Right ventricle myocardium inferior (tissue), 1 donor: ENCODE measurements around the gene TBX15. TPM values are rescaled to one million over a fixed set of nuclear protein-coding genes. Genes with fewer than 3 reads are reported as not detected.
"Not testable (repeated sequence)": the region's sequence is repeated elsewhere in the genome, so short reads cannot be mapped to it uniquely, and the experiment has no call there.

Source experiments
- ATAC-seq: fragments of 200-7000 bp; cut with Tn5 transposase; one replicate; pipeline ENCODE4 v1.9.1; 2020; ENCODE audit warnings: mild to moderate bottlenecking, moderate library complexity
- DNase-seq: peaks from one replicate; pipeline ENCODE4 v3.0.0; 2021; ENCODE audit errors: missing footprints
- intact Hi-C: fragments of 100-400 bp; cut with DNase I; formaldehyde crosslinking; loops from one replicate; pipeline ENCODE4 v1.11.0; 2022
- total RNA-seq: library from RNA; stranded (reverse); fragmentation: NEBNext Ultra II Directional; extraction: Animal tissue kit (Norgen Biotek cat#: 25700); gene quantifications from one replicate; pipeline ENCODE4 v1.2.1, GENCODE V29; 2021
- donor health status: DM: no; HTN: yes; CAD: no; lungs with severe emphysema.

Gene TBX15
- total RNA-seq, 1 donor from 2014 or later, result 0.43 TPM

DNA sequence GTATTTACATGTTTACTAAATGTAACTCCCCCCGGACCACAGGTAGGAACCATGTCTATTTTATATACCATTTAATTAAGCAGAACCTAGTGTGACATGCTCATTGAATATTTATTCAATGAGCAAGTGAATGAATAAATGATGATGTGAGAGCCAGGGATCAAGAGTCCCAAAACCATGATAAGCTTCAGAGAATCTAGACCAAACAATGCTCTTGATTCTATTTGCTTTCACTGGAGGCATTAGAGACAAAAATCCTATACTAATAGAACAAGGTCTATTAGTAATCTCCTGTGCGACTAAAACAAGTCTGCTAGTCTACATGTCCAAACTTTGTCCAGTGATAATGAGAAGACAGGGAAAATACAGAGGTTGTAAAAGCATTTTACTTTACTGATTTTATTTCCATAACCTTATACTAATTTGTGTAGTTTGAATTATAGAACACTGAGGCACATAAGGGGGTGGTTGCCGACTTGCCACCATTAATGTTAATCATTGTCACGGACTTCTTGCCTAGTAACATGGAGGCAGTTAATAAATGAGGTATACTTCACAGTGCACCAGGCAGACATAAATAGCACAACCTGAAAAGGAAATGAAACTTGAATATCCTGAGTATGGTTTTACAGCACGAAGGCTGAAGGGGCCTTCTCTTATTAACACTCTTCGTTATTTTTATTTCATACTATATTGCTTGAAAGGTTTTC lies 69.8 kb downstream of the TBX15 start:
- DNase-seq, result no peak
- intact Hi-C loops, result no loop called here
- no peak for ATAC-seq

DNA sequence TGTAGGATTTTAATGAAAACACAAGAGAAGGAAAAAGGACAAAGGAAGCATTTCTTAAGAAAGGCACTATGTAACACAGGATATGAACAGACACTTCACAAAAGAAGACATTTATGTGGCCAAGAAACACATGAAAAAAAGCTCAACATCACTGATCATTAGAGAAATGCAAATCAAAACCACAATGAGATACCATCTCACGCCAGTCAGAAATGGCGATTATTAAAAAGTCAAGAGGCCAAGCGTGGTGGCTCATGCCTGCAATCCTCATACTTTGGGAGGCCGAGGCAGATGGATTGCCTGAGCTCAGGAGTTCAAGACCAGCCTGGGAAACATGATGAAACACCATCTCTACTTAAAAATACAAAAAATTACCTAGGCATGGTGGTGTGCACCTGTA lies 71.8 kb downstream of the TBX15 start:
- ATAC-seq, intact Hi-C loops, DNase-seq: not testable (repeated sequence)

DNA sequence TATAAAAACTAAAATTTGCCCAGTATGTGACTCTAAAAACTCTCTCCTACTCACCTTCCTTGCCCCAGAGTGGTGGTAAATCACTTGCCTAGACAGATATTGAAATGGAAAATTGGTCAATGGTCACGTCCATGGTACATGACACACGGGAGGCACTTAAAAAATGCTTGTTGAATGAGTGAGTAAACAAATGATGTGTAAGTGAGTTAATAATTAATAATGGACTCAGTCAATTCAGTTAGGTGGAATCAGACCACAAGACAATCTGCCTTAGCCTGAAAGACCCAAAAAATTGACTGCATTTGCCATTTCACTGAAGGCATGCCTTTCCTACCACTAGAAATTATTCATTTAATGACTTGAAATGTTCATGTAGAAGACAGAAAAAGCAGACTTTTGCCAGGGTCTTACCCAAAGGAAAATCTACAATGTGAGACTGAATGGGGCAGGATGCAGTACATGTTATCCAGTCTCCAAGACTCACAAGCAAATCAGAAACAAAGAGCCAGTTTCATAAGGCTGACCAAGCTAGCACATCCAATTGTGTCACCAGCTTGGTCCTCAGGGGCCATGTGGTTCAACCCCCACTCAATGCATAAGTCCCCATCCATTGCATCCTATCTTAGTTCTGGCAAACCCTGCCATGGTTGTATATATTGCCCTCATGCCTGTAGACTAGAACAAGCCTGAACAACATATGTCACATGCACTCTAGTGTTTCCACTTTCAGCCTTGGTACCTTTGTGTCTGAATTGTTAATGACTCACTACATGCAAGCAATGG lies 73.6 kb downstream of the TBX15 start:
- ATAC-seq (no peak), DNase-seq (no peak)
- intact Hi-C loops, result no loop called here

DNA sequence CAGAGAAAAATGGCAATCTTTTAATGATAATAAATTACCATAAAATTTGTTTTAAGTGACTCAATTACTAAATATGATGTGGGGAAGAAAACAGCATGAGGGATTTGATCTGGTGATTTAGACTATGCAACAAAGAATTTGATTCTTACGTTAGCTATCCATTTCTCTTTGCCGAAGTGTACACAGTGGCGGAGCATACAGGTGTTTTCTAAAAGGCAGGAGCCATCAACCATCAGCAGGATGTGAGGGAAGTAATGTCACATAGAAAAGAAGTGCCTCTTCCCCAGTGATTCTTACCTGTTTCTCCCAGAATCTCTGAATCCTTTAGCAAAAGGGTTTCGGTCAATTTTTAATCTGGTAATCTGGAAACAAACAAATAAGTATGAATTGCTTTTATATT lies 74.3 kb downstream of the TBX15 start:
- ATAC-seq (no peak), DNase-seq (no peak)
- intact Hi-C loops, result no loop called here

DNA sequence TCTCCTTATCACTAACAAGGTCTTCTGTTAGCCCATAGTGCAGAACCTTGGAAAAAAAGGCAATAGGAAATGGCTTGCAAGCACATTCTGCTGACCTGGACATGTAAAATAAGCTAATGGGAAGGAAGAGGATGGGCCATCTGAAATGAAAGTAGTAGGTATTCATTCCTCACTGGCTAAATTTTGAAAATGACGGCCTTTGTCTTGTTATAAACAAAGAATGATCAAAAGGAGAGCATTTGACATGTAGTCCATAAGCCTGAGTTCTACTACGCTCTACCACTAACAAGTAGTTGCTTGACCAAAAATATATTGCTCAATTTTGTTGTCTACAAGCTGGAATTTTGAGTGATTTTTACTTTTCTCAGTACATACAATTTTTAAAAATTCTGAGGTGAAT lies 75.6 kb downstream of the TBX15 start:
- no peak for DNase-seq
- ATAC-seq, result no peak
- intact Hi-C loops, result no loop called here

DNA sequence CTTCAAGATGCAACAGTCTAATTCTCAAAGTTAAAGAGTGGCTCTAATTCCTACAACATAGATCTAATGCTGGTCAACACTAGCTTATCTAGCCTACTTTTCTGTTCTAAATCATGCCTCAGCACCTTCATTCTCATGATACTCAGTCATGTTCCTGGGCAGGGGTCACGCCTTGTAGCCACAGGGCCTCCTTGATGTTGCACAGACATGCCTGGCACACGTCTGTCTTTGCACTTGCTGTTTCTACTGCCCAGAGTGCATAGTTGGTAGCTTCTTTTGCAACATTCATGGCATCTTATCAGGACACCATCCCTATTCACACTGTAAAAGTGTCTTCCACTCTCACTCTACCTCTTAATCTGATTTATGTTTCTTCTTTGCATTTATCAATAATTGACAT lies 76.6 kb downstream of the TBX15 start:
- no peak for DNase-seq
- no peak for ATAC-seq
- intact Hi-C loops, result no loop called here

DNA sequence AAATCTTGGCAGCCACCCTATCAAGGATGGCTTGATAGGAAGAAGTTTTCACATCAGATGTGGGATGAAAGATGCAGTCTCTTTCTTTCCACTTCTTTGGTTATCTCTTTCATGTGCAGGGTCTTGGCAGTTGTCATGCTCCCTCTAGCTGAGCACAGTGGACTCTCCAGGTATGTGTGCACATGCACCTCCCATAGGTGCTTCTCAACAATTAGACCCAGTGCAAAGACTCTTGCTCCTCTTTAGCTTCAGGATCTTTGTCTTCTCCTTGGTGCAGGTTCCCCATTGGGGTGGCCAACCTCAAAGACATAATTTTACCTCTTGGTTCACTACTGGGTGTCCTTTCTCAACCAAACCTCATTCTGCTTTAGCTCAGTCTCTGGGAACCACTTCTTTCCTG lies 80.7 kb downstream of the TBX15 start:
- no peak for ATAC-seq
- intact Hi-C loops, result no loop called here
- no peak for DNase-seq

DNA sequence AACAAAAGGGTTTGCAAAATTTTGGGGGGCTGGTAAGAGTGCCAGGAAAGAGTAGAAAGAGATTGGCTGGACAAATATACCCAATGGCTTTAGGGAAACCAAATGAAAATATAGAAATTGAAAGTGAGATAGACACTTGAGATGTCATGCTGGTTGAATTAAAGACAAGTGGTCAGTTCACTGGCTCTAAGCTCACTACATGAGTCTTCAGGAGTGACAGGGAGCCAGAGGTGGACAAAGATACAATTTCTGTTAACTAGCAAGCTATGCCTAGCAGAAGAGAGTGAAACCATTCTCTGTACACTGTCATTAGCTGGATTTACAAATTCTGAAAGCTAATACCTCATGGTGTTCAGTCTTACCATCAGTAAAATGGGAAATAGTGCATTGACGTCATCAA lies 82.5 kb downstream of the TBX15 start:
- DNase-seq (no peak), ATAC-seq (no peak)
- intact Hi-C loops, result no loop called here

DNA sequence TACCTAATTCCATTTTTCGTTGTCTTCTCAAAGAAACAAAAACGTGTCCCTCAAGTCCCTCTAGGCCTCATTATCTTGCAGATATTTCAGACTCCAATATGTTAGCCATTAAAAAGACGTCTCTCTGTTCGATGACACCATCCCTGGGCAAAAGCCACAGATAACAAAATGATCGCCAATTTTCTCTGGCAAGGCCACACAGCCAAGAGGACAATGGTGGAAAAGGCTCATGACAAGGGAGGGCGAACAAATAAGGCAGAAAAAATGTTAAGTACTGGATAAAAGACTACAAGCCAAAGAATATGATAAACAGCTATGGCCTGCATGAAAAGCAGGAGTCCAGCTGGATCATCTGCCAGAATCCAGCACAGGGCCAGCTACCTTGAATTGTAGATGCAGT lies 82.9 kb downstream of the TBX15 start:
- intact Hi-C loops, result no loop called here
- DNase-seq (no peak), ATAC-seq (peak; percentile 65)

DNA sequence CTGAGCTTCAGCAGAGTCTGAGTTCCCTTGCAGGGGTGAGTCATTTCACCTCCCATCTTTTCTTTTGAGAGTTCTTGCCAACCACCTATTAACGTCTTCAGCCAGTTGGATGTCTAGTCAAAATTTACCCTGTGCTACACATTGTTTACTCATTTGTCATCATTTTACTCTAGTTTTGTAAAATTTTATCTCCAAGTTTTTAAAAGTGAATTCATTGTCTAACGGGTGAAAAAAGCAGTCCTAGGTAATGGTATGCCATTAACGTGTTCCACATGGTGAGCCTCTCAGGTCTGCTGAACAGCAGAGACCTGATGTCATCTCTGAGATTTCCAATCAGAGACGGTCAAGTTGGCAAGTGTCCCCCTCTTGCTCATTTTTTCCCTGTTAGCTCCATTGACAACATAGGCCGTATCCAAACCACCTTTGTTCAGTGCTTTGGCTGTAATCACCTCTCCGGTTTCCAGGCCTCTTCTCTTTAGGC lies 85.4 kb downstream of the TBX15 start:
- intact Hi-C loops, result no loop called here
- DNase-seq (no peak), ATAC-seq (no peak)

DNA sequence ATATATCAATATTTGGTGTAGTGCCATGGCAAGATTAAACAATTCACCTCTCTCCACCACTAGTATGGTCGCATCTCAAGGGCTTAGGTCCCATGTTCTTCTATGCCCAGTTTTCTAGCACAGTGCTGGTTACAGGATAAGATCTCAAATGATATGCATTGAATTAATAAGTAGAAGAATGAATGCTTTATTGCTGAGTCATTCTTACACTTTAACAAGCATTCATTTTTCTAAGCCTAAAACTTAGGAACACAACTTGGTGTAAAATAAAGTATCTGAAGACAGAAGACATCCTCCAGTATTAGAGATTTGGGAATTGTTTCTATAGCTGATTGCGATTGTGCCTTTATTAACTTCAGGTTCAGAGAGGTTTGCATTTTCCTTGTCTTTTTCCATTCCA lies 85.8 kb downstream of the TBX15 start:
- no peak for ATAC-seq
- no peak for DNase-seq
- intact Hi-C loops, result no loop called here

DNA sequence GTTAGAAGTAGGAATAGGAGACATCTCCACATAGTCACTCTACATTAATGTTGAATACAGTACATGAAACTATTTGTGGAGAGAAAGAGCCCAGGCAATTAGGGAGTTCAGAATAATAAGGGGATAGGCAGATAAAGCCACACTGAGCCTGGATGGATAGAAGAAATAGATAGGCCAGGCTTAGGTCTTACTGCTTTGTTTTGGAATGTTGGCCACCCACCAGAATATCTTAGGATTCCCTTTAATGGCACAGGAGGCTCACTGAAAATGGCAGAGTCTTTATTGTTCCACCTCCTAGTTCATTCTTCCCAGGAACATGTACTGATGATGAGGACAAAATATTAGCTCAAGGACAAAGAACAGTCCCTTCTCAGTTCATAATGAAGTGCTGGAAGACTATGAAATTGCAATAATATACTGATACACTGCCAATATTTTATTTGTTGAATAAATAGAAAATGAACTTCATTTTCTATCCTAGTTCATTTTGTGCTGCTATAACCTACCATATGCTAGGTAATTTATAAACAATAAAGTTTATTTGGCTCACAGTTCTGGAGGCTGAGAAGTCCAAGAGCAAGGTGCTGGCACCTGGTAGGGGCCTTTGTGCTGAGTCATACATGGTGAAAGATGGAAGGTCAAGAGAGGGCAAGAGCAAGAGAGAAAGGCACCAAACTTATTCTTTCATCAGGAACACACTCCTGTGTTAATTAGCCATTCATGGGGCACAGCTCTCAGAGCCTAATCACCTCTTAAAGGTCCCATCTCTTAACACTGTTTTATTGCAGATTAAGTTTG lies 87.3 kb downstream of the TBX15 start:
- no peak for DNase-seq
- ATAC-seq, result no peak
- intact Hi-C loops, result no loop called here

DNA sequence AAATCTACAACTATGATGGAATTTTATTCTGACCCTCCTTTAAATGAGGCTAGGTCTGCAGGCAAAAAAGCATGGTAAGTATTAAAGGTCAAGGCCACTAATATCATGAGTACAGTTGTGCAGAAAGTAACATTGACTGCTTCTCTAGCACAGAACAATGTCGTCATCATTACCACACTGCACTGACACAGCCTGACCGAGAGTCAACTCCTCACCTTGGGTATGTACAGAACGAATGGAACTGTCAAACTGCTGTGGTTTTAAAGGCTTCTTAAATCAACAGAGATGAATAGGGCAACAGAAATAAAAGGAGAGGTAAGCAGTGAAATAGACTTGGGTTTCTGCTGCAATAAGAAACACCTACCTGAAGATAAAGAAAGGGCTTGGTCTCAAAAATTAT lies 88.8 kb downstream of the TBX15 start:
- ATAC-seq, result no peak
- DNase-seq, result no peak
- intact Hi-C loops, result no loop called here

DNA sequence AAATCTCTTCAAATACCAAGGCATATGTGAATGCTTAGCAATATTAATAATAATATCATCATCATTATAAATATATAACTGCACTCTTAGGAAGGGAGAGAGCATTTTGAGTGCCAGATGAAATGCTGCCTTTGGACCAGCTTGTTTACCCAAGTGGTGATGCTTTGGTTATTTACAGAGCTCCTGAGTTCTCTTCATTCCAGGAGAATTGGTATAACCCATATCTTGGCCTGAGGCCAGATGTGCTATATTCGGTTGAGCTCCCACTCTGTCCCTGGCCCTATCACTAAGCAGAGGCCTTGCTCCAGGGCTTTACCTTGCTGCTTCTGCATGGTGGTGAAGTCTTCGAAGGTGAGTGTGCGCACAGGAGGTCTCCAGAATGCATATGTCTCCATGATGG lies 89.4 kb downstream of the TBX15 start:
- intact Hi-C loops, result no loop called here
- DNase-seq (no peak), ATAC-seq (no peak)

DNA sequence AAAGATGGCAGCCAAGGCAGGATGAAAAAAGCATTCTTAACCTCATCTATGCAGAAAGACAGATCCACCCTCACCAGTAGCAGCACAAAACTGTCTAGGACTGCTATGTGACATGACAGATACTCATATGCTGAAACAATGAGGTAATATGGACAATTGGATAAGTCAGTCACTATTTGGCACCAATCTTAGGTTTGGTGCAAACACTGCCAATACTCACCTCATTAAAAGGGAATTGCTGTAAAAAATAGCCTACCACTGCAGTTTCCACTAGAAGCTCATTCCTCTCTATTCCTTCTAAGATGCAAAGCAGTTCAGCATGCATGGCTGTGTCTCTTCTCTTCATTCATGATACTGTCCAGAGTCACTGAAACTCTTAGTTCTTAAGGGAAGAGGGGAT lies 91.7 kb downstream of the TBX15 start:
- no peak for ATAC-seq
- intact Hi-C loops, result no loop called here
- DNase-seq, result no peak

DNA sequence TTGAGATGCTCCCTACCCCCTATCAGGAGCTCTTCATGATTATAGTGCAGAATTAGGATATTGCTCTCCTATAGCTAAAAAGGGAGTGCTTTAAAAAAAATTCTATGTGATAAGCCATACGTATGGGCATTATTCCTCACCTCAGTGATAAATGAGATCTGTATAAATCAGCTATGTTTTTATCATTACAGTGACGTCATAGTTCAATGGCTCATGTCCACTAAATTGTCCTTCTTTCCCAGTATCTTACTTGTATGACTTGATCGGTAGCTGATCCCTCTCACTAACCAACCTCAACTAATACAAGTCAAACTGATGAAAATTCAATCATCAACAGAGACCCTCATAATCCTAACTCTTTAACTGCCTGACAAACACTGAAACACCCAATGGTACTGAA lies 93.3 kb downstream of the TBX15 start:
- no peak for DNase-seq
- ATAC-seq, result no peak
- intact Hi-C loops, result no loop called here

DNA sequence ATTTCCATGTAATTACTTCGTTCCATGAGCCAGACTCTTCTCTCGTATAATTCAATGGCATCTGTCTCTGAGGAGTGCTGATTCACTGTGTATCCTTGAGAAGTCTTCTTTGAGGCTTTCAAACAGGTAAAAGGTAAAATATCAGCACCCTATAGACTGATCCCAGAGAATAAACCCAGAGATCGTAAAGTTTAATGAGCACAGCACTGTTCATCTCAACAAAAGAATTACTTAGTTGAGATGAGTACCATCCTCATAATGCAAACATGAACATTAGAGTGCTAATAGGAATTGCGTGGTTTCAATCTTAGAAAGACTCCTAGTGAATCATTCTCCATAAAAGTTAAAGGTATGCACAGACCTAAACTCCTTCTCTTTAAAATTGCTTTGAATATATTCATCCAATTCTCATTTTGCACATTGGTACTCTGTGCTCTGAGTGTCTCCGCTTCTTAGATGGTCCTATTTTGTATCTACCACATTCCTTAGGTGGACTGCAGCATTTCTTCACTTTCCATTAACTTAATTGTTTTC lies 97.2 kb downstream of the TBX15 start:
- no peak for DNase-seq
- ATAC-seq, result no peak
- intact Hi-C loops, result no loop called here

DNA sequence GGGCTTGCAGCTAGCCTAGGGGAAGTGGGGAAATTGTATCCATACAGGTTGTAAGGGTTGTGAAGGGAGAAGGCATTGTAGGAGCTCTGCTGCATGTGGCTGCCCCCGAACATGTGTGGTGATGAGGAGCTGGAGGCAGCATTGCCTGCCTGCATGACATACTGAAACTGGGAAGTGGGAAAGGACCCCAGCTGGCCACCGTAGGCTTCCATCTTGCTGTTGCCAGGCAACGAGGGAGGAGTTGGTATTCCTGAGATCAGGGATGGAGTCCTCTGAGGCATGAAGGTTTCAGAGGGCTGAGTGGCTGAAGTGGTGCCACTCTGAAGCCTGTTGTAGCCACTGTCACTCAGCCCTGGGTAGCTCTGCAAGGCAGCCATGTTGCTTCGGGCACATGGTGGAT lies 103.2 kb downstream of the TBX15 start:
- ATAC-seq, result no peak
- intact Hi-C loops, result no loop called here
- DNase-seq, result no peak

DNA sequence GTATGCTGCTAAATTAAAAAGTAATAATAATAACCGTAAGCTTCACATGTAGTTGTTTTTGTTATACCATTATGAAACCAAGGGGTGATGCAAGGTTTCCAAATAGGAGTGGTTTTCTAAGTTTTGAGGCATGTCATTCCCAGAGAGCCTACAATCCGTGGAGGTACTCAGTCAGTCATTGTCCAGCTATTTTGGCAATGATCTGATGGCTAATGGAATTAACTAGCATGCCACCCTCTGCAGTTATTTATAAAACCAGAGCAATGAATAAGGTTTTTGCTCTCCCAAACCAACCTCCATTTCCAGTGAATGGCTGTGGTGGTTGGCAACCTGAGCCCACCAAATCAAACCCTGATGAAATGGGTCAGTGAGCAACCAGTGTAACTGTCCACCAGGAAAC lies 106.4 kb downstream of the TBX15 start:
- ATAC-seq, result no peak
- no peak for DNase-seq
- intact Hi-C loops, result no loop called here

DNA sequence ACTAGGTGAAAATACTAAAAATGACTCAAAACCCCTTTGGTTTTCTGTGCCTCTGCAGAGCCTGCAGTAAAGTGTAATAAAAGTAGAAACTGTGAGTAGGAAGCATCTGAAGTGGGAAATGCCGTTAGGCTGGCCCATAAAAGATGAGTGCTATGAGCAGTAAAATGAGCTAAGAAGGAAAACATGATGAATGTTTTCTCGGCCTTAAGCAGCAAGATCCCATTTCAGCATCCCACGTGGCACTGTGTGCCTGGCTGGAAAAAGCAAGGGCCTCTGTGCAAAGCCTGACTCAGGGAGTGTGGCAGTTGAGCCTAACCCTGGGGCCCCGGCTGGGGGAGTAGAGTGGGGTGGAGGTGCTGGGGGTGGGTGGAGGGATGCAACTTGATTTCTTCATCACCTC lies 109.5 kb downstream of the TBX15 start:
- DNase-seq (no peak), ATAC-seq (no peak)
- intact Hi-C loops, result no loop called here
